NCI-H187 (cell line): ENCODE results near the gene DOK3.
"Not testable (repeated sequence)": the region's sequence is repeated elsewhere in the genome, so short reads cannot be mapped to it uniquely, and the experiment has no call there.

ENCODE experiments used
- DNase-seq, 2 experiments: peaks; one replicate each; lab custom pipeline; 2025; lab: John Stamatoyannopoulos, UW

DOK3 gene

DNA sequence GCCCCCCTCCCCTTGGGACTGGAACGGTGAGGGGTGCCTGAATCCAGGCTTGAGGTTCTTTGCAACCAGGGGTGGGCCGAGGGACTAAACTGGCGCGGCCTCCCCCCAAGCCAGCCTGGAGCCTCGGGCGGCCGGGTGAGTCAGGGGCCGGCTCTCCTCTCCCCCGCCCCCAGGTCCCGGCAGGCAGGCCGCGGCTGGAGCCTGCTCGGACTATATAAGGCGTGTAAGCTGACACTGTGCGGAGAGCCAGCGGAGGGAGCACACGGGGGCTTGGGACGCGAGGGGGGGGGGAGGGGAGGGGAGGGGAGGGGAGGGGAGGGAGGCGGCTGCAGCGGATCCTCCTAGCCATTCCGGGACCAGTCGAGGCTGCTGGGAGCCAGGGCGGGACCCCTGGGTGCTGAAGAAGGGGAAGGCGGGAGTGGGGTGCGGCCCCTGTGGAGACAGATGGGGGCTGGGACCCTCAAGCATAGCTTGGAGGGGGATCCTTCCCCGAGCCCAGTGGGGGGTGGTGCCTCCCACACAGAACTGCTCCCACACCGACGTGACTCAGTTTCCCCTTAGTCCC is 12.8 kb downstream of the DOK3 start:
- peak in 1 of 2 experiments; percentile 59 for DNase-seq

DNA sequence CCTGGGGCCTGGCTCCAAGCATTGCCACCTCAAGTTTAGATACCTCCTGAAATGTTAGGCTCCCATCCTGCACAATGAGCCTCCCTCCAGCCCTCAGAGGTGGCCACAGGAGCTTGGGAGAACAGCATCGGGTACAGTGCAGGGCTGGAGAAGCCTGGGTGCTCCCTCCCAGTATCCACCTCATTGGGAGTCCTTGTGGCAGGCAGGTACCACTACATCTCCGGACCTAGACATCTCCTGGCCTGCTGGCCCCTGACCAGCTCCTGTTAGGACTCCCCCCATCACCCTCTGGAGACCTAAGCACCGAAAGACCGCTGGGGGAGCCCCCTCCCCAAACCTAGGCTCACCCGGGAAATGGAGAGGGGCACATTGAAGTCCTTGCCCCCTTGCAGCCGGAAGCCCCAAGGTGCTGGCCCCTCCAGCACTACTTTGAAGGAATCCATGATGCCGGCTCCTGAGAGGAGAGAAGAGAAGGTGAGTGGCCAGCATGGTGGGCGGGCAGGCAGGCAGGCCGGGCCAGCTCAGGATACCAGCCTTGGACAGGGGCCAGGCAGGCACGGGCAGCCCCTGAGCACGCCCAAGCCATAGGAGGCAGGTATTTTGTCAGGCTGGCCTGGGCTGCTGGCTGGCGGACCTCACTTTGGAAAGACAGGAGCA is 13.4 kb downstream of the DOK3 start:
- DNase-seq, result no peak

DNA sequence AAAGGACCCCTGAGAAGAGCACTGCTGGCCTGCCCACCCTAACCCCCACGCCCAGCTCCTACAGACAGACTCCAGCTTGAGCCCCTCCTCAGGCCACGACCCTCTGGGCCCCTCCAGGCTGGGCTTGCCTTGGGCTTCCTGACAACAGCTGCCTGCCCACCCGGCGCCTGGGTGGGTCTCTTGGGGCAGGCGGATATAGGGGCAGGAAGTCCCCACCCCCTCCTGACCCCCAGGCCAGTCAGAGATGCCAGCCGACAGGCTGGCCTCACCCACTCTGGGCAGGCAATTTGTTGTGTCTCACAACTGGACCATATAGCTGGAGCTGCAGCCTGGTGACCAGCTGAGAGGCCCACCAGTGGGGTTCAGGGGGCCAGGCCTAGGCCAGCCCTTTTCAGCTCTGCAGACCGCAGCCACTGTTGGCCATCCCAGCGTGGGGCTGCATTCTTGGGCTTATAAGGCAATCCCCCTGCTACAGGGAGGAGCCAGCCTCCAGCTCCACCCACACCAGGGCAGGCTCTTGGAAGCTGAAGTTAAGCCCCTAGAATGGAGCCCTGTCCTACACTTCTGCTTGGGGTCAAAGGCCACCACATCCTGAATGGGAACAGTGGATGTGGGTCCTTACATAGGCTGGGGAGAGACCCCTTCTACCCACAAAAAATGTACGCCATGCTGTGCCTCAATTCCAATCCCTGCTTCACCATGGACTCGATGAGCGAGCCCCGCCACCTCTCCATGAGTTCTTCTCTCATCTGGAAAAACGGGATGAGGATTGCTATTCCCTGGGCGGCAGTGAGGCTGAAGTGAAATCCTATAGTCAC is 14.2 kb downstream of the DOK3 start:
- no peak for DNase-seq

DNA sequence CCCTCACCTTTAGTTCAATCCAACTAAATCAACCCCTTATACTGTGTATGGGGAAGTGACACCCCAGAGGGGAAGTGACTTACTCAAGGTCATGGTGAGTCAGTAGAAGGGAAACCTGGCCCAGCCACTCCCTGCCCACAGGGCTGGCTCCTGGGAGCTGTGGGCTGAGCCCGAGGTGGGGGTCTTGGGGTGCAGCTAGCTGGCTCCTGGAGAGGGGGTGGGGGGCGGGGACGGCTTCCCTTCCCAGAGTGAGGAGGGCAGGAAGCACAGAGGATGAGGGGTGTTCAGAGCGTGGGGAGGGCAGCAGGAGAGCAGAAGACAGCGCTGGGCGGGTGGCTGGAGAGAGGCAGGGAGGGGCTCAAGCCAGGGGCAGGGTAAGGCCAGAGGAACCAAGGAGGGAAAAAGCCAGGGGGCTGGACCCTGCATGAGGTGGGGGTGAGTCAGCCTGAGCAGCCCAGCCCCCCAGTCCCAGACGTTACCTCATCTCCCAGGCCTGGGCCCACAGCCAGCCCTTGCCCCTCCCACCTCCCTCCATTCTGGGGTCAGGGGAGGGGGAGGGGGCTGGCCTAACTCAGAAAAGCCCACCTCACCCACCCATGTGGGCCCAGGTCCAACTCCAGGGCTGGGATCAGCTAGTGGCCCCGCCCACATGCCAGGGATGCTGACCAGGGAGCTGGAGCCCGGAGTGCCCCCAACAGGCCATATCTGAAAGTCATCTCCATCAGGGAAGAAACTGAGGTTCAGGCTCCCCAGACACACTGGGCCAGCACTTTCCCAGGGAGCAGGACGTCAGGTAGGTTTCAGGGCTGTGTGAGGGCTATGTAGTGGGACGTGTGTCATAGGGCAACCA is 15.1 kb downstream of the DOK3 start:
- DNase-seq, result no peak

DNA sequence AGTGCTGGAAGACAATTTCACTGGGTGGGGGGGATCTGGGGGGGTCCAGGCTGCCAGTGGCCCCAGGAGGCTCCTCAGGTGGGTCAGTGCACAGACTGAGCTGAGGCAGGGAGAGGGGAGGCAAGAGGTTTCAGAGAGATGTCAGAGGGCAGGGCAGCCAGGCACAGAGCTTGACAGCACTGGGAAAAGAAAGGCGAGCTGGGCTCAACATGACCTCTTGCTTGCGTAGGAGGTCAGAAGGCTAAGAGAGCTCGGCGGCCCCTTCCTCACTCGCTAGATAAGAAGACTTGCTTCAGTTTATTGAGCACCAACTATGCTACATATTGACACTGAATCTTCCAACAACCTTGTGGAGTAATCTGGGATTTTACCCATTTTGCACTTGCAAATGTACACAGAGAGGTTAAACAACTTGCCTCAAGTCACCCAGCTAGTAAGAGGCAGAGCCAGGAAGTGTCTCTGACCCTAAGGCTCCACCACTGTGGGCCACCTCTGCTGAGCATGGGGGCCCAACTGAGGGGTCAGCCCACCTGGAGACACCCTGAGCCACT is 15.8 kb downstream of the DOK3 start:
- DNase-seq, result no peak

DNA sequence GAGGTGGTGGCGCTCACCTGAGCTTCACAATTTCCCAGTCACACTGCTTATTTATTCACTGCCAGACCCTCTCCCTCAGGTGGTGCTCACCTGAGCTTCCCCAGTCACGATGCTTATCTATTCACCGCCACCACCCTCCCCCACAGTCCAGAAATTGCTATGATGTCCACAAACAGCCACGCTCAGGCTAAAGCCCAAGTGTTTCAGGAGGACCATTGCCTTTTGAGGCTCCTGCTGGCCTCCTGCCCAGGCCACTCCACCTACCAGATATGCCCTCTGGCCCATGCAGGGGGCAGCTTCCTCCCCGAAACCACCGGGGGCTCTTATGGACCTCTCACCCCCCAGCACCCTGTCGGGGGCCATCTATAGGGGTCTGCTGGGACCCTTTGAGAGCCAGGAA is 16.8 kb downstream of the DOK3 start:
- no peak for DNase-seq

DNA sequence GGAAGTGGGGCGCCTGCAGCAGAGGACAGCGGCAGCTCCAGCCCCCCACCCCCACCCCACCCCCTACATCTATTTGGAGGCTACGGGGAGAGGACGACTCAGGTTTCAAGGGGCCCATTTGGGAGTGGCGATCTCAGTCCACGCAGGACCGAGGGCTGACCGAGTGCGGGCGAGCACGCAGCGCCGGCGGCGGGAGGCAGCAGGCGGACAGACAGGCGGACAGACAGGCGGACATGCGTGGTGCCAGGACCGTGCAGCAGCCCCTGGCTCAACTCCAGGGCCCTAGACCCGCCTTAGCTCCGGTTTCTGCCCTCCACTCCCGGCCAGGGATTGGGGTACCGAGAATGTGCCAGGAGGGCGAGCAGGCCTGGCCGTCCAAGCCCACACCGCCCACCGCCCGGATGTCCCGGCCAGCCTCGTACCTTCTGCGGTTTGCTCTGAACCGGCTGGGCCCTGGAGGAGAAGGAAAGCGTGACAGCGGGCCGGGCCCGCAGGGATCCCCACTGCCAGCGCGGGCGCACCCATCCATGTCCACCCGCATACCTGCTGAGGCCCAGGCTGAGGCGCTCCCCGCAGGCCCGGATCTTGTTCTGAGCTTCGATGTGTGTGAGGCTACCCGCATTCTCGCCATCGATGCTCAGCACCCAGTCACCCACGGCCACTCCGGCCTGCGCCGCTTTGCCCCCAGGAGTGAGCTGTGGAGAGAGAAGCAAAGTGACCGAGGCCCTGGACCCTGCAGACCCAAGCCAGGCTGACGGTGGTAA is 17.5 kb downstream of the DOK3 start:
- no peak for DNase-seq

DNA sequence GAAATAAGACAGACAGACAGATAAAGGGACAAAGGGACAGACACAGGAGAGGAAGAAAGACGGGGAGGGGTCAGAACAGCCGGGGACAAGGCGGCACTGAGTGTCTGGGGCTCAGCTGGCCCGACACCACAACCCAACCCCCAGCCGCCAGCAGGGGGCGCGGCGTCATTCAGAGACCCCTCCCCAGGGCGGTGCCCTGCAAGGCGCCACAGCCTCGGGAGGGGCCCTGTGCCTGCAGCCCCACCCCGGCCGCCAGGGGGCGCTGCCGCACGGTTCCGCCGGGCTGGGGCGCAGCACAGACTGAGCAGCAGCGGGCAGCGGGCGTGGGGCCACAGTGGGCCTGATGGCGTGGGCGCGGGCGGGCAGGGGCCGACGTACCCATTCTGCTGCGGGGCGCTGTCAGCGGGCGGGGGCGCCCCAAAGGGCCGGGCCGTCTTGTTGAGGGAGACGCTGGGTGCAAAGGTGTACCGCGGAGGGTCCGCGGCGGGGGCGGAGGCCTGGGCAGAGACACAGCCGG is 18.1 kb downstream of the DOK3 start:
- DNase-seq, result no peak

DNA sequence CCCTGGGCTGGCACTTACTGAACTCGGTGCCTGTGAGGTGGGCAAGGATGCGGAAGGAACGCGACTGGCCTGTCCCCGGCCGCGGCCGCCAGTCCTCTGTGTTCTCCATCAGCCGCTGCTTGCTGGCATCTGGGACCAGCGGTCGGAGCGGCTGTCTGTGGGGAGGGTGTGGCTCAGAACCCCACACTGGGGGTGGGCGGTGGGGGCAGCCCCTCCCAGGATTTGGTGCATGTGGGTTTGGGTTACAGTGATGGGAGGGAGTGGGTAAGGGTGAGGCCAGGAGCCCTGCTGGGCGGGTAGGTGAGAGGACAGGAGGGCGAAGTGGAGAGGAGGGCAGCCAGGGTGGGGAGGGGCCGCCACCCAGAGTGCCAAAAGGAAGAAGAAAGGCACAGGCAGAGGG is 18.6 kb downstream of the DOK3 start:
- DNase-seq, result no peak

DNA sequence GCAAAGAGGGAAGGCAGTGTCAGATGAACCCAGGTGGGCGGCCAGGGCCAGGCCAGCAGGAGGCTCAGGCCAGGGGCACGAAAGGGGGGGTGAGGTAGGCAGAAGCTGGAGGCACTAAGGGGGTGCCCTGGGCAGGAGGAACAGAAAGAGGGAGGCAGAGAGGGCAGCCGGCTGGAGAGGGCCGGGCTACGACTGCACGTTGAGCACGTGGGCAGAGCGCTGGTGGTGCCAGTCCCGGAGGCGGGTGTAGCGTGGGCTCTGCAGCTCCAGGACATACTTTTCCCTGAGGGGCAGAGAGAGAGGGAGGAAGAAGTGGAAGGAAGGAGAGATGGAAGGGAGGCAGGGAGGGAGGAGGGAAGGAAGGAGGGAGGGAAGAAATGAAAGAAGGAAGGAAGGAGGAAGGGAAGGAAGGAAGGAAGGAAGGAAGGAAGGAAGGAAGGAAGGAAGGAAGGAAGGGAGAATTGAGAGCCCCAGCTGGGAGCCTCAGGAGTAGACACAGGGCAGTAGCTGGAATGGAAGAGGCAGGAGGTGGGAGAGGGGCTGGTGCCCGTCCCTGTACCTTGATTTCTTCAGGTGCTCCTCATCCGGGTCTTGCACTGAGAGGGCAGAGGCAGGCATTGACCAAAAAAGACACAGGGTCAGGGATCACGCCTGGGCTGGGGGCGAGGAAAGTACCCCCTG is 19.2 kb downstream of the DOK3 start:
- no peak for DNase-seq

DNA sequence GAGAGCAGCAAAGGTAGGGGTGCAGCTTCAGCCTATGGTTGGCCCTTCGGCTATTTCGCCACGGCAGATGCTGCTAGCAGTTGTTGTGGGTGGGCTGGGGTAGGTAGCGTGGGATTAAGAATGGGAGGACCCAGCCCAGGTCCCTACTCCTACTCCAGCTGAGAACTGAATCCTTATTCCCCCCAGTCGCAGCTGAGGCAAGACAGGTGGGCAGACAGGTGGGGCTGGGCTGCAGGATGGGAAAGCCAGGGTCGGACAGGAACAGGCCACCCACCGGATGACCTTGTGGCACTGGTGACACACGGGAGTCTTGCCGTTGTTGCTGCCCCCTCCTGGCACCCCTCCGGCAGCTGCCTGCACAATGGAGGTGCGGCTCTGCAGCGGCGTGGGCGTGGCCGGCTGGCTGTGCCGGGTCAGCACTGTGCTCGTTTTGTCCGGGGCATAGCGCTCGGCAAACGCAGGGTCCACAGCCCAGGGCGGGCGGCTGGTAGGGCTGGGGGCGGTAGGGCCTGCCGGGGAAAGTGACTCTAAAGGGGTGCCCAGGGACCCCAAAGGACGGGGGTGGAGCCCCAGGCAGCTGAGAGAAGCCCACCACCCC is 20.4 kb downstream of the DOK3 start:
- no peak for DNase-seq

DNA sequence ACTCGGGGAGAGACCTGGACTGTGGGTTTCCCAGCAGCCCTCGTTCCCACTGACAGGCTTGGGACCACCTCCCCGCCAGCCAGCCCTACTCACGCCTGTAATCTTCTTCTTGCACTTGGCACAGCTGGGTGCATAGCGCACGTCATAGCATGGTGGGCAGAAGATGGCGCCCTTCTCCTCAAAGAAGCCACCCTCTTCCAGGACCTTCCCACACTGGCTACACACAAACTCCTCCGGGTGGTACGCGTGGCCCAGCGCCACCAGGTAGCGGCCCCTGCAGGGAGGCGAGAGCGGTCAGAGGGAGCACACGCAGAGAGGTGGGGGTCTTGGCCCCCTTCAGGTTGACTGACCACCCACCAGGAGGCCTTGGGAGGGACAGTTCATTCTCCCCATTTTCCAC is 21.7 kb downstream of the DOK3 start:
- no peak for DNase-seq

DNA sequence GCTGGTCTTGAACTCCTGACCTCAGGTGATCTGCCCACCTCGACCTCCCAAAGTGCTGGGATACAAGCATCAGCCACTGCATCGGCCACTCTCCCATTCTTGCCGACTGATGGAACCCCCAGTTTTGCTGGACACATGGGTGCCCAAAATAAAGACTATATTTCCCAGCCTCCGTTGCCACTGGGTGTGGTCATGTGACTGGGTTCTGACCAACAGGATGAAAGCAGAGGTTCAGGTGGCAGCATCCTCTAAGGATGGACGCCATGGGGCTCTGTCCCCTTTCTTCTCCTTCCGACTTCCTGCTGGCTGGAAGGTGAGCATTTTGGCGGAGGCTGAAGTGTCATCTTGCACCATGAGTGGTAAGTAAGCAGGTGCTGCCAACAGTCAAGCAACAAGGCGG is 22.5 kb downstream of the DOK3 start:
- DNase-seq, result no peak

DNA sequence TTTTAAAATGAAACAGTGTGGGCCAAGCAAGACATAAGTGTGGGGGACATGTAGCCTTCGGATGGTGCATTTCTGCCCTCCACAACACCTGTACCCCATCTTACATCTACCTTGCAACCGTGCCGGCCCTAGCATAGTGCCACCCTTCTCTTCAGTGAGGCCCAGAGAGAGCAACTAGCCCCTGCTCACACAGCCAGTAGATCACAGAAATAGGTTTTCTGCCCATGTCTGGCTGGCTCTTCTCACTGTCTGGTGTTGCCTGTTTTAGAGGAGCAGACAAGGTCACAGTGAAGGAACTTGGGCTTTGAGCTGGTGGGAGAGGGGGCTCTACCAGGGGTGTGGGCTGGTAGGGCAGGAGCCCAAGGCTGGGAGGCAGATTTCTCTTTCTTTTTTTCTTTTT is 23.4 kb downstream of the DOK3 start:
- DNase-seq, result no peak

DNA sequence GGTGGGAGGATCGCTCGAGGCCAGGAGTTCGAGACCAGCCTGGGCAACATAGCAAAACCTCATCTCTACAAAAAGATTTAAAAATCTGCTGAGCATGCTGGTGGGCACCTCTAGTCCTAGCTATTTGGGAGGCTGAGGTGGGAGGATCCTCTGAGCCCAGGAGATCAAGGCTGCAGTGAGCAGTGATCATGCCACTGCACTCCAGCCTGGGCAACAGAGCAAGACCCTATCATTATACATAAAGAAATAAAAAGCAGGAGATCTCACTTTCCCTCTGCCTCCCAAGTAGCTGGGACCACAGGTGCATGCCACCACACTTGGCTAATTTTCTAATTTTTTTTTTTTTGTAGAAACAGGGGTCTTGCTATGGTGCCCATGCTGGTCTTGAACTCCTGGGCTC is 23.9 kb downstream of the DOK3 start:
- DNase-seq, result not testable (repeated sequence)

DNA sequence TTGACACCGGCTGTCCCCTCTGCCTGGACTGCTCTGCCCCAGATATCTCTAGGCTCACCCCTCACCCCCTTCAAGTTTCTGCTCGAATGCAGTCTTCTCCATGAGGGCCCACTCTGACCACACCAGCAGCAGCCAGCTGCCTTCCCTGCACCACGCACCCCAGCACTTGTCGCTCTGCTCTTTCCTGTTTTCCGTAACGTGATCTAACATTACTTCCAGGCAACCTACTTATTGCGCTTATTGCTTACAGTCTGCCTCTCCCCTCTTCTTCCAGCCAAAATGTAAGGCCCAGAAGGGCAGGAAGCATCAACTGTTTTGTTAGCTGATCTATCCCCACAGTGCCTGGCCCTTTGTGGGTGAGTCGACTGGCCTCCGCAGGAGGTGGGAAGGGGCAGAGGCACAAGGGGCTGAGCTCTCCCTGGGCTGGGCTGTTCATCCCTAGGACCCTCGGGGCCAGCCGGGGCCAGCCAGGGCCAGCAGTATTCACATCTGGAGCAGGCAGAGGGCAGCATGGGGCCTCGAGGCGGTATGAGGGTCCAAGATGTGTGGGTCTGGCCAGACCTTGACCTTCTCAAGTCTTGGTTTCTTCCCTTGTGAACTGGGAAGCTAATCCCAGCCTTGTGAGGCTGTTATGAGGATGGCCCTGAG is 24.6 kb downstream of the DOK3 start:
- no peak for DNase-seq

DNA sequence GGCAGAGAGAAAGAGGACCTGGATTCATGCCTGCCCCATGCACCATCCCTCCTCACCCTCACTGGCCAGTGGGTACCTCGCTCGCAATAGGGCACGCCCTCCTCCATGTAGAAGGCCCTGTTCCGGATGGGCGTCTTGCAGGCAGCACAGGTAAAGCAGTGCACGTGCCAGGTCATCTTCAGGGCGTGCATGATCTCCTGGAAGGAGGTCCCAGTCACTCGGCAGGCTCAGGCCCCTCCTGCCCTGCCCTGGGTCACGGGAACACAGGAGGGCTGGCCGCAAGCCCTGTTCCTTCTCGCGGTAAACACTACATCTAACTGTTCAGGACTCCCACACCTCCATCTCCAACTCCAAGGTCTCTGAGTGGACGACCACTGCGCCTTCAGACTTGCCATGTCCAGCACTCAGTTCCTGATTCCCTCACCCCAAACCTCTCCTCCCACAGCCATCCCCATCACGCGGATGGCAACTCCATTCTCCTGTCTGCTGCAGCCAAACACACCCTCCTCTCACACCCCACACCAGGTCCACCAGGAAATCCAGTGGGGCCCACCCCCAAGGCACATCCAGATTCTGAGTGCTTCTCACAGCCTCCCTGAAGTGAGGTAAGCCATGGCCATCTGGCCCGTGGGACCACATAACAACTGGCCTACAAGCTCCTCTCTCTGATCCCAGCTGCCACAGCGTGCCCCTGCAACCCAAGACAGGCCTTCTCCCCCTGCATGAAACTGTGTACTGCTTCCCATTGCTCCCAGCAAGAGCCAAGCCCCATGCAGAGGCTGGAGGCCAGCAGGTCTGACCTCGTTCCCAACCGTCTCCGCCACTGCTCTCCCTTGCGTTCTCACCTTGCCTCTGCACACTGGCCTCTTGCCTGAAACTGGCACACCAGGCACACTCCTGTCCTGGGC is 25.4 kb downstream of the DOK3 start:
- DNase-seq, result no peak

DNA sequence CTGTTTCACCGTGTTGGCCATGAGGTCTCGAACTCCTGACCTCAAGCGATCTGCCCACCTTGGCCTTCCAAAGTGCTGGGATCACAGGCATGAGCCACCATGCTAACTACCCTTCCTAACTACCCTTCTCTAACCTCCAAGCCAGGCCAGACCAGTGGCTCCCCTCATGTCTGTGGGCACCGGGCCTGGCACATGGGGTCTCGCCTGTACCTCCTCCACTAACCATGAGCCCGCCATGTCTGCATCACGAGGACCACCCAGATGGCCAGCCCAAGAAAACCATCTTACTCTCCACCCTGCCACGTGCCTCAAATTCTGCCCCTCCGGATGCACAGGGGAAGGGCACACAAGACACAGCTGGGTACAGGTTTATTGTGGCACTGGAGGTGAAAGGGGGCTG is 26.6 kb downstream of the DOK3 start:
- no peak for DNase-seq

DNA sequence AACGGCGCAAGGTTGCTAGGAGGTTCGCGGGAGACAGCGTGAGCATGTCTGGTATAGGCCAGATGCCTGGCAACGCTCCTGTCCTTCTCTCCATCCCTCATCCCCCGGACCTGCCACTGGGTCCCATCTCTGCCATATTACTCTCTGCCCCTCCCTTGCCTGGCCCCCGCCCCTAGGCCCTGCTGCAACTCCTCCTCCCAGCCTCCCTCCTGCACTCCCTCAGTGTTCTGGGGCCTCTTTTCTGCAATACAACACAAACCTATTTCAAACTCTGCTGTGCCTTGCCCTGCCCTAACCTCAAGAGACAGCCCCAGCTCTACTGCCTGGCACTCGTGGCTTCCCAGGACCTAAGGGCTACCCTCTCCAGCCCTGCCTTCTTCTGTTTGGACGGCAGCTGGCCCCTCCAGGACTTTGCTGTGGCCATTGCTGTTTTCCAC is 27.2 kb downstream of the DOK3 start:
- DNase-seq, result no peak
